H1 (cell line): ENCODE results near the gene SPSB1. TPM values are rescaled to one million over a fixed set of nuclear protein-coding genes. Genes with fewer than 3 reads are reported as not detected.

Source experiments
- CTCF ChIA-PET: fragments of 300-600 bp; sonication (Branson Sonifier 250); formaldehyde crosslinking; loops from one replicate; lab custom pipeline; 2021; ENCODE audit not compliant: partially characterized antibody; lab: Charles Lee
- POLR2A ChIA-PET: fragments of 300-600 bp; sonication (Branson Sonifier 250); formaldehyde crosslinking; loops from one replicate; lab custom pipeline; 2021; ENCODE audit warnings: inconsistent platforms; ENCODE audit not compliant: partially characterized antibody; lab: Charles Lee
- DNase-seq, 2 experiments: peaks; one replicate each; pipeline versions ENCODE4 v3.0.0 to v3.0.0-alpha.2; 2010 to 2022; ENCODE audit warnings: low spot score in 2 of 2, low read depth in 1 of 2, mixed read lengths in 1 of 2
- FAIRE-seq: peaks from 2 replicates; lab custom pipeline; 2011; peaks lifted over from hg19 to GRCh38; lab: Jason Lieb, UNC
- H2AFZ ChIP-seq: 2 replicates; pipeline ENCODE4 v1.8.1; 2012; ENCODE audit warnings: low read length, inconsistent platforms
- H2AK5ac ChIP-seq: 2 replicates; pipeline ENCODE4 v1.6.1; 2013; ENCODE audit warnings: low read depth, low read length
- H2BK120ac ChIP-seq: replicated peaks from 2 replicates; pipeline ENCODE3; 2013; ENCODE audit warnings: low read depth, low read length, inconsistent platforms
- H2BK12ac ChIP-seq: 2 replicates; pipeline ENCODE4 v1.6.1; 2013; ENCODE audit warnings: low read depth, low read length
- H2BK15ac ChIP-seq: 2 replicates; pipeline ENCODE4 v1.6.1; 2013; ENCODE audit warnings: low read length
- H2BK20ac ChIP-seq: 2 replicates; pipeline ENCODE4 v1.6.1; 2013; ENCODE audit warnings: low read length
- H2BK5ac ChIP-seq: 2 replicates; pipeline ENCODE4 v1.6.1; 2013; ENCODE audit warnings: low read depth, low read length
- H3K14ac ChIP-seq: 2 replicates; pipeline ENCODE4 v1.6.1; 2013; ENCODE audit warnings: inconsistent platforms; ENCODE audit not compliant: insufficient read length
- H3K18ac ChIP-seq: 2 replicates; pipeline ENCODE4 v1.6.1; 2013; ENCODE audit warnings: low read length; ENCODE audit errors: extremely low read depth
- H3K23ac ChIP-seq: 2 replicates; pipeline ENCODE4 v1.6.1; 2013; ENCODE audit warnings: inconsistent platforms; ENCODE audit not compliant: insufficient read length
- H3K23me2 ChIP-seq: 2 replicates; pipeline ENCODE4 v1.6.1; 2013; ENCODE audit warnings: low read depth, low read length
- H3K27ac ChIP-seq: 2 replicates; pipeline ENCODE4 v1.6.1; 2011; ENCODE audit warnings: low read depth, low read length, inconsistent platforms
- H3K27me3 ChIP-seq, 4 experiments: replicated peaks in 1 of 4; 1 replicate in 1 of 4; 2 replicates in 3 of 4; pipeline versions ENCODE4 v1.6.1 to v1.8.1; 2011 to 2013; ENCODE audit warnings: low read length in 3 of 4, mild to moderate bottlenecking in 3 of 4, inconsistent platforms in 2 of 4, mixed read lengths in 2 of 4, moderate library complexity in 1 of 4; ENCODE audit not compliant: control insufficient read depth in 3 of 4, insufficient read depth in 3 of 4; ENCODE audit errors: extremely low read depth in 1 of 4
- H3K36me3 ChIP-seq, 4 experiments: 2 replicates each; pipeline versions ENCODE4 v1.6.1 to v1.8.1; 2011 to 2013; ENCODE audit warnings: mild to moderate bottlenecking in 4 of 4, low read length in 3 of 4, moderate library complexity in 2 of 4, control low read depth in 1 of 4, inconsistent platforms in 1 of 4; ENCODE audit not compliant: insufficient read depth in 4 of 4, control insufficient read depth in 2 of 4
- H3K4ac ChIP-seq: replicated peaks from 2 replicates; pipeline ENCODE3; 2013; ENCODE audit warnings: low read length, low read depth, mixed read lengths, inconsistent platforms; ENCODE audit not compliant: insufficient read length
- H3K4me1 ChIP-seq, 4 experiments: replicated peaks in 1 of 4; 1 replicate in 1 of 4; 2 replicates in 3 of 4; pipeline versions ENCODE4 v1.6.1 to v1.8.1; 2011 to 2013; ENCODE audit warnings: low read length in 3 of 4, inconsistent platforms in 2 of 4, mixed read lengths in 1 of 4; ENCODE audit not compliant: insufficient read depth in 4 of 4, control insufficient read depth in 3 of 4
- H3K4me2 ChIP-seq, 2 experiments: 2 replicates each; pipeline versions ENCODE4 v1.6.1 to v1.8.1; 2011 to 2013; ENCODE audit warnings: low read depth in 2 of 2, low read length in 2 of 2, control low read depth in 1 of 2, inconsistent platforms in 1 of 2, mild to moderate bottlenecking in 1 of 2; ENCODE audit not compliant: insufficient read depth in 1 of 2
- H3K4me3 ChIP-seq, 4 experiments: fragments of 200-600, 300-600 bp in 1 of 4; sonication (generic), shearing (Covaris generic), sonication (Bioruptor Twin) in 1 of 4; 2 replicates each; pipeline versions ENCODE4 v1.5.1 to v1.8.1; 2011 to 2016; ENCODE audit warnings: low read length in 4 of 4, low read depth in 3 of 4, control low read depth in 2 of 4, inconsistent platforms in 2 of 4, mild to moderate bottlenecking in 2 of 4, mixed read lengths in 1 of 4, moderate library complexity in 1 of 4; ENCODE audit not compliant: insufficient read depth in 2 of 4; ENCODE audit errors: extremely low read depth in 1 of 4
- H3K56ac ChIP-seq: replicated peaks from 2 replicates; pipeline ENCODE3; 2013; ENCODE audit warnings: low read depth, mild to moderate bottlenecking, mixed read lengths, low read length, inconsistent platforms; ENCODE audit not compliant: insufficient read length
- H3K79me1 ChIP-seq: 2 replicates; pipeline ENCODE4 v1.6.1; 2013; ENCODE audit warnings: low read depth, low read length, control low read depth
- H3K79me2 ChIP-seq, 2 experiments: 2 replicates each; pipeline versions ENCODE4 v1.6.1 to v1.8.1; 2012 to 2013; ENCODE audit warnings: low read length in 2 of 2, mild to moderate bottlenecking in 2 of 2, inconsistent platforms in 1 of 2; ENCODE audit not compliant: insufficient read depth in 2 of 2, control insufficient read depth in 1 of 2
- H3K9ac ChIP-seq, 4 experiments: replicated peaks in 1 of 4; 1 replicate in 1 of 4; 2 replicates in 3 of 4; pipeline versions ENCODE4 v1.6.1 to v1.8.1; 2011 to 2013; ENCODE audit warnings: low read depth in 3 of 4, low read length in 3 of 4, control low read depth in 2 of 4, mild to moderate bottlenecking in 2 of 4, moderate library complexity in 2 of 4, inconsistent platforms in 1 of 4; ENCODE audit errors: extremely low read depth in 1 of 4
- H3K9me3 ChIP-seq, 2 experiments: 2 replicates each; pipeline versions ENCODE4 v1.6.1 to v1.8.1; 2012 to 2013; ENCODE audit warnings: mild to moderate bottlenecking in 2 of 2, moderate library complexity in 2 of 2, control low read depth in 1 of 2, inconsistent platforms in 1 of 2, low read depth in 1 of 2, low read length in 1 of 2, mixed read lengths in 1 of 2; ENCODE audit not compliant: insufficient read depth in 2 of 2
- H4K20me1 ChIP-seq, 2 experiments: replicated peaks in 1 of 2; 2 replicates each; pipeline versions ENCODE3 to v1.8.1; 2011 to 2013; ENCODE audit warnings: inconsistent platforms in 2 of 2, low read length in 2 of 2, mild to moderate bottlenecking in 1 of 2; ENCODE audit not compliant: insufficient read depth in 2 of 2, control insufficient read depth in 1 of 2
- H4K5ac ChIP-seq: 2 replicates; pipeline ENCODE4 v1.6.1; 2013; ENCODE audit warnings: low read length, low read depth, mixed read lengths, inconsistent platforms; ENCODE audit not compliant: insufficient read length
- H4K8ac ChIP-seq: 2 replicates; pipeline ENCODE4 v1.8.0; 2013; ENCODE audit warnings: mild to moderate bottlenecking, moderate library complexity, low read length, inconsistent platforms; ENCODE audit not compliant: insufficient read depth; ENCODE audit errors: extremely low read depth
- H4K91ac ChIP-seq: replicated peaks from 2 replicates; pipeline ENCODE3; 2013; ENCODE audit warnings: low read length, mixed read lengths, inconsistent platforms; ENCODE audit not compliant: insufficient read length
- BACH1 ChIP-seq: IDR thresholded peaks from 2 replicates; pipeline ENCODE4 v1.6.1; 2012; ENCODE audit warnings: low read length, improper control_type of control experiment
- CTBP2 ChIP-seq: IDR thresholded peaks from 2 replicates; pipeline ENCODE4 v1.7.0; 2011; ENCODE audit warnings: borderline replicate concordance, mild to moderate bottlenecking, moderate library complexity, mixed read lengths, low read length; ENCODE audit not compliant: insufficient read depth, insufficient read length
- NRF1 ChIP-seq: IDR thresholded peaks from 2 replicates; pipeline ENCODE4 v1.6.1; 2011; ENCODE audit warnings: mild to moderate bottlenecking, low read depth, low read length, improper control_type of control experiment
- RBBP5 ChIP-seq: IDR thresholded peaks from 2 replicates; pipeline ENCODE4 v1.7.1; 2012; ENCODE audit warnings: low read depth, mild to moderate bottlenecking, inconsistent platforms, low read length, moderate library complexity, borderline replicate concordance
- RXRA ChIP-seq: IDR thresholded peaks from 2 replicates; pipeline ENCODE4 v1.6.1; 2011; ENCODE audit warnings: low read depth, mild to moderate bottlenecking, low read length, moderate library complexity; ENCODE audit not compliant: insufficient read depth
- WGBS, 2 experiments: shearing (Covaris generic) in 1 of 2; methylation state at CpG; one replicate each; pipeline versions ENCODE4 v1.1.6 to v1.1.7; 2013 to 2015; ENCODE audit warnings: low lambda C conversion rate in 2 of 2, mixed read lengths in 2 of 2, inconsistent platforms in 1 of 2, low coverage in 1 of 2, missing lambda C conversion rate in 1 of 2; ENCODE audit not compliant: insufficient replicate concordance in 2 of 2, insufficient coverage in 1 of 2, insufficient read length in 1 of 2; ENCODE audit errors: extremely low coverage in 1 of 2, missing lambda C conversion rate in 1 of 2; 5-methylcytosine and 5-hydroxymethylcytosine counted together
- polyA plus RNA-seq, 7 experiments: library from polyadenylated mRNA; depleted of rRNA in 3 of 7; stranded (reverse) in 5 of 7; unstranded in 2 of 7; fragments of >200 nt in 5 of 7; fragments of 200-250 nt in 2 of 7; gene quantifications; 1 replicate in 5 of 7; 2 replicates in 1 of 7; 4 replicates in 1 of 7; pipeline versions ENCODE4 v1.2.1 to v1.2.3, GENCODE V29; 2011 to 2013; ENCODE audit warnings: missing spikeins in 2 of 7, mixed read lengths in 2 of 7
- total RNA-seq: library from RNA; stranded (reverse); fragmentation: NEBNext Ultra II Directional; extraction: Animal tissue kit (Norgen Biotek cat#: 25700); gene quantifications from 2 replicates; pipeline ENCODE4 v1.2.1, GENCODE V29; 2021

The SPSB1 gene
- total and polyA plus RNA-seq, 2 of the 8 experiments (the other 6 are each of a cell fraction or from before 2014, with no cell fraction given), result 5.3 to 6.4 TPM

- H3K27ac ChIP-seq, result no peak overlapping the region
- H3K9me3 ChIP-seq, result no peaks in the 10 kb centered on the region
- no peak overlapping the region for H3K14ac ChIP-seq
- H4K5ac ChIP-seq, result no peak overlapping the region
- H3K18ac ChIP-seq, result no peak overlapping the region
- no peak overlapping the region for H3K4me2 ChIP-seq
- no peaks in the 10 kb centered on the region for H3K27me3 ChIP-seq
- H3K79me1 ChIP-seq, result no peaks in the 10 kb centered on the region
- no peak overlapping the region for H2BK12ac ChIP-seq
- H3K9ac ChIP-seq, result no peak overlapping the region
- H3K56ac ChIP-seq, result no peak overlapping the region
- no peak for TF ChIP-seq RBBP5
- no peak for TF ChIP-seq CTBP2
- no peak for TF ChIP-seq RXRA
- no peak for TF ChIP-seq NRF1
- no peak for TF ChIP-seq BACH1
- H3K23me2 ChIP-seq, result no peaks in the 10 kb centered on the region
- H3K4me3 ChIP-seq, result no peak overlapping the region
- H4K8ac ChIP-seq, result no peak overlapping the region
- H3K4ac ChIP-seq, result no peak overlapping the region
- DNase-seq (no peak), FAIRE-seq (no peak)
- H3K79me2 ChIP-seq, result no peaks in the 10 kb centered on the region
- H3K23ac ChIP-seq, result no peak overlapping the region
- H2AFZ ChIP-seq, result no peak overlapping the region
- no peak overlapping the region for H2AK5ac ChIP-seq
- no peaks in the 10 kb centered on the region for H4K20me1 ChIP-seq
- H2BK5ac ChIP-seq, result no peak overlapping the region
- ChIA-PET CTCF (no interaction called here), POLR2A (interaction anchor here (1.2 kb wide), 1 partner anchor 32 kb away, joined by 3 read pairs; no protein-coding TSS in a partner anchor)
- H2BK120ac ChIP-seq, result no peak overlapping the region
- H2BK20ac ChIP-seq, result no peak overlapping the region
- H4K91ac ChIP-seq, result no peak overlapping the region
- WGBS, 2 experiments, result 91% methylated on average over 9 of the region's 9 CpGs; no CpG with 5 or more reads in 1 of the 2 experiments
- H3K4me1 ChIP-seq, result peaks cover 0 to 10% (median 6%) of the 10 kb centered on the region in 4 experiments; a peak in 6 of 7 replicates
- no peaks in the 10 kb centered on the region for H3K36me3 ChIP-seq
- H2BK15ac ChIP-seq, result no peak overlapping the region
Measured at GRCh38 chr1:9416506-9416905, 123.8 kb downstream of the SPSB1 start.
